ENCODE results near the gene KANK3. TPM values are rescaled to one million over a fixed set of nuclear protein-coding genes. Genes with fewer than 3 reads are reported as not detected.

KANK3 gene
- polyA plus RNA-seq, 1 donor from 2014 or later, result 2.8 TPM

GRCh38 chr19:8367327-8368001 lies 24.4 kb upstream of the KANK3 start:
- H4K20me1 ChIP-seq (ENCODE audit: insufficient read depth), result no peaks in the 10 kb centered on the region
- H3K27ac ChIP-seq (ENCODE audit: low read length), result no peak overlapping the region
- H3K9me2 ChIP-seq (ENCODE audit: insufficient read depth, low read length), result no peaks in the 10 kb centered on the region
- no peak overlapping the region for H2AFZ ChIP-seq (ENCODE audit: low read depth, low read length)
- H3K9me3 ChIP-seq (ENCODE audit: low read length), result no peaks in the 10 kb centered on the region
- no peaks in the 10 kb centered on the region for H3K36me3 ChIP-seq (ENCODE audit: insufficient read depth, low read length)
- no peak overlapping the region for H3K4me3 ChIP-seq (ENCODE audit: low read length)
- no peak for TF ChIP-seq CTCF (IDR thresholded peaks at IDR 0.05; ENCODE audit: poor library complexity, severe bottlenecking)
- TF ChIP-seq RAD21 (conservative IDR thresholded peaks at IDR 0.05), result no peak
- TF ChIP-seq, protein P1, sequence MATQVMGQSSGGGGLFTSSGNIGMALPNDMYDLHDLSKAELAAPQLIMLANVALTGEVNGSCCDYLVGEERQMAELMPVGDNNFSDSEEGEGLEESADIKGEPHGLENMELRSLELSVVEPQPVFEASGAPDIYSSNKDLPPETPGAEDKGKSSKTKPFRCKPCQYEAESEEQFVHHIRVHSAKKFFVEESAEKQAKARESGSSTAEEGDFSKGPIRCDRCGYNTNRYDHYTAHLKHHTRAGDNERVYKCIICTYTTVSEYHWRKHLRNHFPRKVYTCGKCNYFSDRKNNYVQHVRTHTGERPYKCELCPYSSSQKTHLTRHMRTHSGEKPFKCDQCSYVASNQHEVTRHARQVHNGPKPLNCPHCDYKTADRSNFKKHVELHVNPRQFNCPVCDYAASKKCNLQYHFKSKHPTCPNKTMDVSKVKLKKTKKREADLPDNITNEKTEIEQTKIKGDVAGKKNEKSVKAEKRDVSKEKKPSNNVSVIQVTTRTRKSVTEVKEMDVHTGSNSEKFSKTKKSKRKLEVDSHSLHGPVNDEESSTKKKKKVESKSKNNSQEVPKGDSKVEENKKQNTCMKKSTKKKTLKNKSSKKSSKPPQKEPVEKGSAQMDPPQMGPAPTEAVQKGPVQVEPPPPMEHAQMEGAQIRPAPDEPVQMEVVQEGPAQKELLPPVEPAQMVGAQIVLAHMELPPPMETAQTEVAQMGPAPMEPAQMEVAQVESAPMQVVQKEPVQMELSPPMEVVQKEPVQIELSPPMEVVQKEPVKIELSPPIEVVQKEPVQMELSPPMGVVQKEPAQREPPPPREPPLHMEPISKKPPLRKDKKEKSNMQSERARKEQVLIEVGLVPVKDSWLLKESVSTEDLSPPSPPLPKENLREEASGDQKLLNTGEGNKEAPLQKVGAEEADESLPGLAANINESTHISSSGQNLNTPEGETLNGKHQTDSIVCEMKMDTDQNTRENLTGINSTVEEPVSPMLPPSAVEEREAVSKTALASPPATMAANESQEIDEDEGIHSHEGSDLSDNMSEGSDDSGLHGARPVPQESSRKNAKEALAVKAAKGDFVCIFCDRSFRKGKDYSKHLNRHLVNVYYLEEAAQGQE (IDR thresholded peaks at IDR 0.05; ENCODE audit: borderline replicate concordance), result no peak
- TF ChIP-seq SMC3 (conservative IDR thresholded peaks at IDR 0.05; ENCODE audit: poor library complexity), result no peak
- no peak for TF ChIP-seq MXI1 (conservative IDR thresholded peaks at IDR 0.05; ENCODE audit: poor library complexity, severe bottlenecking)
- no peak for TF ChIP-seq TAF1 (IDR thresholded peaks at IDR 0.05; ENCODE audit: low read depth)
- TF ChIP-seq EZH2 (IDR thresholded peaks at IDR 0.05; ENCODE audit: borderline replicate concordance, insufficient read depth, low read length, poor library complexity, severe bottlenecking), result no peak
- TF ChIP-seq POLR2AphosphoS5 (IDR thresholded peaks at IDR 0.05), result no peak
- H3K79me2 ChIP-seq (replicated peaks; ENCODE audit: insufficient read depth, low read length), result no peaks in the 10 kb centered on the region
- no peak overlapping the region for H3K9ac ChIP-seq (ENCODE audit: low read length)
- H3K27me3 ChIP-seq (ENCODE audit: insufficient read depth, low read depth, low read length), result peaks cover 37% of the 10 kb centered on the region
- no peak overlapping the region for H3K4me2 ChIP-seq (ENCODE audit: low read length)
- H3F3A ChIP-seq (ENCODE audit: insufficient read depth, low read length, poor library complexity, severe bottlenecking), result no peaks in the 10 kb centered on the region

DNA sequence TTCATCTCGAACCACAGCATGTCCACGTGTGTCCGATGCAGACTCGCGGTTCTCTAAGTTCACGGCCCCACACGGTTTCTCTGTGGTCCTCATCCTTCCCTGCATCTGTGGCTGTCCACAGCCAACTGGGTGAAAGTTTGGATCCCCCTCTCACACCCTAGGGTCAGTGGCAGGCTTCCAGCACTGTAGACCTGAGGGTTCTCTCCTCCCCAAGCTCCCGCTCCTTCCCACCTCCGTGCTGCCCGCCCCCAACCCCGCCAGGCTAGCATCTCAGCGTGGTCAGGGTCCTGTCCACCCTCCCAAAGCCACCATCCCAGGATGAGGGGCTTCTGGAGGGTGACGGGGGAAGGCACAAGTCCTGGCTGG lies 23.9 kb upstream of the KANK3 start:
- no peaks in the 10 kb centered on the region for H4K20me1 ChIP-seq (ENCODE audit: insufficient read depth)
- H3K27me3 ChIP-seq (ENCODE audit: insufficient read depth, low read depth, low read length), result peaks cover 42% of the 10 kb centered on the region
- no peak overlapping the region for H3K27ac ChIP-seq (ENCODE audit: low read length)
- no peak overlapping the region for H3K4me2 ChIP-seq (ENCODE audit: low read length)
- TF ChIP-seq, protein P1 (IDR thresholded peaks at IDR 0.05; ENCODE audit: borderline replicate concordance), result no peak
- TF ChIP-seq EZH2 (IDR thresholded peaks at IDR 0.05; ENCODE audit: borderline replicate concordance, insufficient read depth, low read length, poor library complexity, severe bottlenecking), result no peak
- no peak for TF ChIP-seq RAD21 (conservative IDR thresholded peaks at IDR 0.05)
- TF ChIP-seq CTCF (IDR thresholded peaks at IDR 0.05; ENCODE audit: poor library complexity, severe bottlenecking), result no peak
- TF ChIP-seq TAF1 (IDR thresholded peaks at IDR 0.05; ENCODE audit: low read depth), result no peak
- no peak for TF ChIP-seq EP300 (conservative IDR thresholded peaks at IDR 0.05; ENCODE audit: poor library complexity, severe bottlenecking)
- TF ChIP-seq POLR2AphosphoS5 (IDR thresholded peaks at IDR 0.05), result no peak
- TF ChIP-seq MXI1 (conservative IDR thresholded peaks at IDR 0.05; ENCODE audit: poor library complexity, severe bottlenecking), result no peak
- TF ChIP-seq SMC3 (conservative IDR thresholded peaks at IDR 0.05; ENCODE audit: poor library complexity), result no peak
- H3K79me2 ChIP-seq (replicated peaks; ENCODE audit: insufficient read depth, low read length), result no peaks in the 10 kb centered on the region
- no peak overlapping the region for H2AFZ ChIP-seq (ENCODE audit: low read depth, low read length)
- H3K9me2 ChIP-seq (ENCODE audit: insufficient read depth, low read length), result no peaks in the 10 kb centered on the region
- H3K4me3 ChIP-seq (ENCODE audit: low read length), result no peak overlapping the region
- H3K9me3 ChIP-seq (ENCODE audit: low read length), result no peaks in the 10 kb centered on the region
- no peaks in the 10 kb centered on the region for H3K36me3 ChIP-seq (ENCODE audit: insufficient read depth, low read length)
- no peak overlapping the region for H3K9ac ChIP-seq (ENCODE audit: low read length)
- no peaks in the 10 kb centered on the region for H3F3A ChIP-seq (ENCODE audit: insufficient read depth, low read length, poor library complexity, severe bottlenecking)

Measured in neural cell (in vitro differentiated cells).